Activated naive CD4-positive, alpha-beta T cell treated with anti-CD3 and anti-CD28 coated beads, Interleukin-2, amount 50 U/mL, for 24 hours (primary cell): ENCODE measurements around the gene CUX1.
"Not testable (repeated sequence)": the region's sequence is repeated elsewhere in the genome, so short reads cannot be mapped to it uniquely, and the experiment has no call there.

Source experiments
- H3K27ac Mint-ChIP-seq: one replicate; pipeline ENCODE4 v1.8.0; 2021; ENCODE audit warnings: mild to moderate bottlenecking, mixed read lengths
- H3K27me3 Mint-ChIP-seq: one replicate; pipeline ENCODE4 v1.8.0; 2021; ENCODE audit warnings: mixed read lengths
- H3K36me3 Mint-ChIP-seq: one replicate; pipeline ENCODE4 v1.8.0; 2021; ENCODE audit warnings: mixed read lengths
- H3K4me1 Mint-ChIP-seq: one replicate; pipeline ENCODE4 v1.8.0; 2021; ENCODE audit warnings: mixed read lengths
- H3K4me3 Mint-ChIP-seq: one replicate; pipeline ENCODE4 v1.8.0; 2021; ENCODE audit warnings: mild to moderate bottlenecking, mixed read lengths
- H3K9me3 Mint-ChIP-seq: one replicate; pipeline ENCODE4 v1.8.0; 2021; ENCODE audit warnings: mixed read lengths

The CUX1 gene

GRCh38 chr7:101913851-101914250, 96.4 kb downstream of the CUX1 start:
- Mint-ChIP-seq H3K27me3 (no peaks in the 10 kb centered on the region), H3K9me3 (no peaks in the 10 kb centered on the region), H3K36me3 (peaks cover 9% of the 10 kb centered on the region), H3K4me3 (no peak overlapping the region), H3K4me1 (peaks cover 14% of the 10 kb centered on the region), H3K27ac (no peak overlapping the region)

GRCh38 chr7:101915000-101915399, 97.6 kb downstream of the CUX1 start:
- Mint-ChIP-seq H3K4me1 (peaks cover 14% of the 10 kb centered on the region), H3K27ac (no peak overlapping the region), H3K27me3 (no peaks in the 10 kb centered on the region), H3K9me3 (no peaks in the 10 kb centered on the region), H3K4me3 (no peak overlapping the region), H3K36me3 (peaks cover 11% of the 10 kb centered on the region)

GRCh38 chr7:101916041-101916800, 98.8 kb downstream of the CUX1 start:
- Mint-ChIP-seq H3K4me1 (peaks cover 14% of the 10 kb centered on the region), H3K4me3 (no peak overlapping the region), H3K36me3 (peaks cover 11% of the 10 kb centered on the region), H3K9me3 (no peaks in the 10 kb centered on the region), H3K27me3 (no peaks in the 10 kb centered on the region), H3K27ac (no peak overlapping the region)

GRCh38 chr7:101916876-101917275, 99.5 kb downstream of the CUX1 start:
- Mint-ChIP-seq H3K27ac (no peak overlapping the region), H3K27me3 (no peaks in the 10 kb centered on the region), H3K4me1 (peaks cover 14% of the 10 kb centered on the region), H3K36me3 (peaks cover 11% of the 10 kb centered on the region), H3K4me3 (no peak overlapping the region), H3K9me3 (no peaks in the 10 kb centered on the region)

GRCh38 chr7:101917566-101917965, 100.1 kb downstream of the CUX1 start:
- Mint-ChIP-seq H3K36me3 (peaks cover 13% of the 10 kb centered on the region), H3K27me3 (no peaks in the 10 kb centered on the region), H3K4me1 (peaks cover 10% of the 10 kb centered on the region), H3K9me3 (no peaks in the 10 kb centered on the region), H3K4me3 (no peak overlapping the region), H3K27ac (no peak overlapping the region)

- Mint-ChIP-seq H3K36me3 (peaks cover 13% of the 10 kb centered on the region), H3K9me3 (no peaks in the 10 kb centered on the region), H3K4me3 (no peak overlapping the region), H3K27me3 (no peaks in the 10 kb centered on the region), H3K4me1 (peaks cover 7% of the 10 kb centered on the region), H3K27ac (no peak overlapping the region)
Measured at GRCh38 chr7:101918426-101918825, 101.0 kb downstream of the CUX1 start.

- H3K4me1 Mint-ChIP-seq = no peaks in the 10 kb centered on the region
- no peak overlapping the region for H3K27ac Mint-ChIP-seq
- H3K9me3 Mint-ChIP-seq = no peaks in the 10 kb centered on the region
- H3K36me3 Mint-ChIP-seq = peaks cover 10% of the 10 kb centered on the region
- H3K27me3 Mint-ChIP-seq = no peaks in the 10 kb centered on the region
- no peak overlapping the region for H3K4me3 Mint-ChIP-seq
Measured at GRCh38 chr7:101919363-101920115, 102.1 kb downstream of the CUX1 start.

- Mint-ChIP-seq H3K36me3 (peaks cover 10% of the 10 kb centered on the region), H3K4me1 (no peaks in the 10 kb centered on the region), H3K27me3 (no peaks in the 10 kb centered on the region), H3K9me3 (no peaks in the 10 kb centered on the region), H3K27ac (no peak overlapping the region), H3K4me3 (no peak overlapping the region)
Measured at GRCh38 chr7:101921061-101921460, 103.6 kb downstream of the CUX1 start.

GRCh38 chr7:101921546-101922489, 104.4 kb downstream of the CUX1 start:
- not testable (repeated sequence) for H3K27ac Mint-ChIP-seq, H3K27me3 Mint-ChIP-seq, H3K36me3 Mint-ChIP-seq, H3K4me1 Mint-ChIP-seq, H3K4me3 Mint-ChIP-seq, H3K9me3 Mint-ChIP-seq

GRCh38 chr7:101922631-101923601, 105.5 kb downstream of the CUX1 start:
- H3K27ac Mint-ChIP-seq = no peak overlapping the region
- H3K4me1 Mint-ChIP-seq = no peaks in the 10 kb centered on the region
- H3K9me3 Mint-ChIP-seq = no peaks in the 10 kb centered on the region
- H3K36me3 Mint-ChIP-seq = peaks cover 4% of the 10 kb centered on the region
- no peaks in the 10 kb centered on the region for H3K27me3 Mint-ChIP-seq
- H3K4me3 Mint-ChIP-seq = no peak overlapping the region

- H3K9me3 Mint-ChIP-seq = no peaks in the 10 kb centered on the region
- no peak overlapping the region for H3K27ac Mint-ChIP-seq
- H3K4me3 Mint-ChIP-seq = no peak overlapping the region
- no peaks in the 10 kb centered on the region for H3K27me3 Mint-ChIP-seq
- H3K36me3 Mint-ChIP-seq = peaks cover 4% of the 10 kb centered on the region
- no peaks in the 10 kb centered on the region for H3K4me1 Mint-ChIP-seq
Measured at GRCh38 chr7:101923602-101923985, 106.2 kb downstream of the CUX1 start.

- Mint-ChIP-seq H3K4me1 (no peaks in the 10 kb centered on the region), H3K36me3 (peaks cover 4% of the 10 kb centered on the region), H3K9me3 (no peaks in the 10 kb centered on the region), H3K4me3 (no peak overlapping the region), H3K27me3 (no peaks in the 10 kb centered on the region), H3K27ac (no peak overlapping the region)
Measured at GRCh38 chr7:101924171-101924570, 106.7 kb downstream of the CUX1 start.

GRCh38 chr7:101926265-101926664, 108.8 kb downstream of the CUX1 start:
- no peaks in the 10 kb centered on the region for H3K4me1 Mint-ChIP-seq
- no peak overlapping the region for H3K4me3 Mint-ChIP-seq
- H3K9me3 Mint-ChIP-seq = no peaks in the 10 kb centered on the region
- H3K36me3 Mint-ChIP-seq = peaks cover 5% of the 10 kb centered on the region
- H3K27ac Mint-ChIP-seq = no peak overlapping the region
- no peaks in the 10 kb centered on the region for H3K27me3 Mint-ChIP-seq

GRCh38 chr7:101927389-101927788, 110.0 kb downstream of the CUX1 start:
- Mint-ChIP-seq H3K4me3 (no peak overlapping the region), H3K27me3 (no peaks in the 10 kb centered on the region), H3K36me3 (peaks cover 3% of the 10 kb centered on the region)

GRCh38 chr7:101927802-101928201, 110.4 kb downstream of the CUX1 start:
- Mint-ChIP-seq H3K4me1 (peaks cover 4% of the 10 kb centered on the region), H3K36me3 (peaks cover 3% of the 10 kb centered on the region), H3K9me3 (no peaks in the 10 kb centered on the region), H3K4me3 (no peak overlapping the region), H3K27ac (no peak overlapping the region), H3K27me3 (no peaks in the 10 kb centered on the region)

More at GRCh38 chr7:101927389-101927788, 110.0 kb downstream of the CUX1 start:
- Mint-ChIP-seq H3K9me3 (no peaks in the 10 kb centered on the region), H3K27ac (no peak overlapping the region), H3K4me1 (no peaks in the 10 kb centered on the region)
